CD4-positive, alpha-beta T cell (primary cell): Measurements from ENCODE around the gene CFDP1. TPM values are rescaled to one million over a fixed set of nuclear protein-coding genes. Genes with fewer than 3 reads are reported as not detected.
A peak's percentile ranks its signal among the peaks of the same experiment; 100 is the strongest.

Experiments
- ATAC-seq: fragments of 200-7000 bp; cut with Tn5 transposase; one replicate; pipeline ENCODE4 v1.10.0; 2022; ENCODE audit warnings: mild to moderate bottlenecking; ENCODE audit not compliant: poor library complexity
- CTCF ChIA-PET: fragments of 350-600 bp; sonication (Branson Sonifier 250); formaldehyde crosslinking; loops from one replicate; lab custom pipeline; 2021; ENCODE audit warnings: antibody characterized with exemption, inconsistent platforms; lab: Charles Lee
- POLR2A ChIA-PET: fragments of 350-600 bp; sonication (Branson Sonifier 250); formaldehyde crosslinking; loops from one replicate; lab custom pipeline; 2021; ENCODE audit warnings: antibody characterized with exemption, inconsistent platforms; lab: Charles Lee
- DNase-seq, 14 experiments: peaks; one replicate each; pipeline ENCODE4 v3.0.0-alpha.2; 2013 to 2020; ENCODE audit warnings: mixed read lengths in 2 of 14
- H3K27ac ChIP-seq, 2 donors: one replicate each; pipeline versions ENCODE4 v1.5.1 to v1.7.0; 2013; ENCODE audit warnings: low read length in 2 of 2, low read depth in 1 of 2, mild to moderate bottlenecking in 1 of 2
- H3K27me3 ChIP-seq, 2 experiments: 1 replicate in 1 of 2; 2 replicates in 1 of 2; pipeline versions ENCODE4 v1.6.1 to v1.7.0; 2013; ENCODE audit warnings: low read length in 2 of 2, control low read depth in 1 of 2, mild to moderate bottlenecking in 1 of 2, moderate library complexity in 1 of 2; ENCODE audit not compliant: insufficient read depth in 2 of 2, control insufficient read depth in 1 of 2
- H3K36me3 ChIP-seq: one replicate; pipeline ENCODE4 v1.6.1; 2013; ENCODE audit warnings: low read length, control low read depth; ENCODE audit not compliant: insufficient read depth
- H3K4me1 ChIP-seq: one replicate; pipeline ENCODE4 v1.6.1; 2013; ENCODE audit warnings: low read length, control low read depth; ENCODE audit not compliant: insufficient read depth
- H3K4me3 ChIP-seq: one replicate; pipeline ENCODE4 v1.5.1; 2013; ENCODE audit warnings: mild to moderate bottlenecking, low read length, moderate library complexity
- H3K9me3 ChIP-seq, 2 experiments: 1 replicate in 1 of 2; 2 replicates in 1 of 2; pipeline versions ENCODE4 v1.6.1 to v1.7.0; 2013; ENCODE audit warnings: low read length in 2 of 2, mild to moderate bottlenecking in 2 of 2, control low read depth in 1 of 2, moderate library complexity in 1 of 2; ENCODE audit not compliant: control insufficient read depth in 1 of 2, insufficient read depth in 1 of 2
- H3K27ac Mint-ChIP-seq: one replicate; pipeline ENCODE4 v1.8.0; 2020; ENCODE audit warnings: mixed read lengths
- H3K27me3 Mint-ChIP-seq: one replicate; pipeline ENCODE4 v1.8.0; 2021; ENCODE audit warnings: mixed read lengths
- H3K36me3 Mint-ChIP-seq: one replicate; pipeline ENCODE4 v1.8.0; 2021; ENCODE audit warnings: low read depth, mixed read lengths
- H3K4me1 Mint-ChIP-seq: one replicate; pipeline ENCODE4 v1.8.0; 2021; ENCODE audit warnings: low read depth, mixed read lengths
- H3K4me3 Mint-ChIP-seq: one replicate; pipeline ENCODE4 v1.8.0; 2020; ENCODE audit warnings: mild to moderate bottlenecking, mixed read lengths
- H3K9me3 Mint-ChIP-seq: one replicate; pipeline ENCODE4 v1.8.0; 2020; ENCODE audit warnings: mixed read lengths
- intact Hi-C, 2 experiments: fragments of 100-400 bp; cut with DNase I in 1 of 2; cut with micrococcal nuclease in 1 of 2; formaldehyde crosslinking; loops; one replicate each; pipeline versions ENCODE4 v1.15.1 to v1.9.0; 2023 to 2025; cut with DNase I, micrococcal nuclease
- total RNA-seq, 174 experiments: library from RNA in 2 of 174; stranded (reverse) in 2 of 174; gene quantifications; one replicate each; pipeline ENCODE4 v1.2.3 and lab custom pipeline; 2021 to 2026
- TF ChIP-seq, protein P1 (sequence below): fragments of 200-600 bp; IDR thresholded peaks from one replicate; pipeline ENCODE4 v1.8.0; 2022; ENCODE audit warnings: antibody characterized with exemption, mild to moderate bottlenecking

CFDP1 gene
- total RNA-seq, 2 experiments from 2014 or later, result 23.0 to 25.5 TPM

DNA sequence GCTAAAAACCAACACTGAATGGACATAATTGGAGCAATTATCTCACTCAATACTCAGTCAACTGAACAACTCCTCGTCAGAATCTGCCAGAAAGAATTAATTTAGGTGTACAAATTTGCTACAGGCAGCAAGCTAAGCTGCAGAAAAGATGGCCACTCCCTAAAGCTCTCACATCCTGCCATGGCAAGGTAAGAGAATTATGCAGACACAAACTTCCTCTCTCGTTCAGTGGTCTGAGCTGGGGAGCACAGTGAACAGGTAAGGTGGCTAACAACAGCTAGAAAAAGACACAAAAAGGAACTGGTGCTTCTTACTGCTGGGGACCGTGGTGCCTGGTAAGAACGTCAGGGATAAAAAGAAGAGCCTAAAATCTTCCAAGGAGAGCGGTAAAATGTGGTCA is 107.0 kb downstream of the CFDP1 start:
- POLR2A ChIA-PET, result interaction anchor here (1.1 to 1.6 kb wide), 3 partner anchors 14 to 54 kb away, joined by 4 to 11 read pairs (median 4); no protein-coding TSS in a partner anchor
- intact Hi-C loops, result loop anchor here in 1 of 2 experiments (10.0 kb wide), 1 partner anchor 58 kb away; no protein-coding TSS in a partner anchor
- Histone ChIP-seq H3K27ac (no peak overlapping the region), H3K4me3 (no peak overlapping the region), H3K4me1 (peaks cover 7% of the 10 kb centered on the region), H3K9me3 (no peaks in the 10 kb centered on the region), H3K36me3 (no peaks in the 10 kb centered on the region), H3K27me3 (no peaks in the 10 kb centered on the region)
- Mint-ChIP-seq H3K27ac (peak overlapping the region; percentile 69), H3K36me3 (peaks cover 6% of the 10 kb centered on the region), H3K4me1 (peaks cover 39% of the 10 kb centered on the region), H3K27me3 (no peaks in the 10 kb centered on the region), H3K4me3 (no peak overlapping the region), H3K9me3 (no peaks in the 10 kb centered on the region)
- CTCF ChIA-PET, result no interaction called here
- peak; percentile 64 for ATAC-seq
- DNase-seq, result peak in 5 of 14 experiments; percentile 4 to 31 (median 13)
- TF ChIP-seq, protein P1, sequence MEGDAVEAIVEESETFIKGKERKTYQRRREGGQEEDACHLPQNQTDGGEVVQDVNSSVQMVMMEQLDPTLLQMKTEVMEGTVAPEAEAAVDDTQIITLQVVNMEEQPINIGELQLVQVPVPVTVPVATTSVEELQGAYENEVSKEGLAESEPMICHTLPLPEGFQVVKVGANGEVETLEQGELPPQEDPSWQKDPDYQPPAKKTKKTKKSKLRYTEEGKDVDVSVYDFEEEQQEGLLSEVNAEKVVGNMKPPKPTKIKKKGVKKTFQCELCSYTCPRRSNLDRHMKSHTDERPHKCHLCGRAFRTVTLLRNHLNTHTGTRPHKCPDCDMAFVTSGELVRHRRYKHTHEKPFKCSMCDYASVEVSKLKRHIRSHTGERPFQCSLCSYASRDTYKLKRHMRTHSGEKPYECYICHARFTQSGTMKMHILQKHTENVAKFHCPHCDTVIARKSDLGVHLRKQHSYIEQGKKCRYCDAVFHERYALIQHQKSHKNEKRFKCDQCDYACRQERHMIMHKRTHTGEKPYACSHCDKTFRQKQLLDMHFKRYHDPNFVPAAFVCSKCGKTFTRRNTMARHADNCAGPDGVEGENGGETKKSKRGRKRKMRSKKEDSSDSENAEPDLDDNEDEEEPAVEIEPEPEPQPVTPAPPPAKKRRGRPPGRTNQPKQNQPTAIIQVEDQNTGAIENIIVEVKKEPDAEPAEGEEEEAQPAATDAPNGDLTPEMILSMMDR, result no peak

DNA sequence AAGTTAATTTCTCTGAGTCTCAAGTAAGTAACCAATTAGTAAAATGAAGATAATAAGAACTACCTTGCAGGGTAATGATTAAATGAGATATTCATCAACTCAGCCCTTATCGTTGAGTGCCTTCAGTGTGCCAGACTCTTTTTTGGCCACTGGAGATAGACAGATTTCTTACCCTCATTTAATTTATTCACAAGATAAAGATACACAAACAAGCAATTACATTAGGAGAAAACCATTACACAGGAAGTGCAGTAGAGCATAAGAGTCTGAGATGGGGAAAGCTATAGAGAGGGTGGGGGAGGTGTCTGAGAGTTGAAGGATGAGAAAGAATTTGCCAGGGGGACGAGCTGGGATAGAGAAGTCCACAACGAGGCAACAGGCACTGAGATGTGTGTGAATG is 109.4 kb downstream of the CFDP1 start:
- CTCF ChIA-PET, result no interaction called here
- Mint-ChIP-seq H3K36me3 (peaks cover 11% of the 10 kb centered on the region), H3K4me3 (no peak overlapping the region), H3K27me3 (no peaks in the 10 kb centered on the region), H3K27ac (no peak overlapping the region), H3K4me1 (peaks cover 53% of the 10 kb centered on the region), H3K9me3 (no peaks in the 10 kb centered on the region)
- no peaks in the 10 kb centered on the region for H3K36me3 ChIP-seq
- POLR2A ChIA-PET, result no interaction called here
- H3K4me3 ChIP-seq, result no peak overlapping the region
- no peak overlapping the region for H3K27ac ChIP-seq
- ATAC-seq (no peak), DNase-seq (no peak)
- no peaks in the 10 kb centered on the region for H3K27me3 ChIP-seq
- no peaks in the 10 kb centered on the region for H3K9me3 ChIP-seq
- peaks cover 27% of the 10 kb centered on the region for H3K4me1 ChIP-seq
- intact Hi-C loops, result loop anchor here in 1 of 2 experiments (10.0 kb wide), 1 partner anchor 61 kb away; no protein-coding TSS in a partner anchor
- TF ChIP-seq, protein P1, result no peak

DNA sequence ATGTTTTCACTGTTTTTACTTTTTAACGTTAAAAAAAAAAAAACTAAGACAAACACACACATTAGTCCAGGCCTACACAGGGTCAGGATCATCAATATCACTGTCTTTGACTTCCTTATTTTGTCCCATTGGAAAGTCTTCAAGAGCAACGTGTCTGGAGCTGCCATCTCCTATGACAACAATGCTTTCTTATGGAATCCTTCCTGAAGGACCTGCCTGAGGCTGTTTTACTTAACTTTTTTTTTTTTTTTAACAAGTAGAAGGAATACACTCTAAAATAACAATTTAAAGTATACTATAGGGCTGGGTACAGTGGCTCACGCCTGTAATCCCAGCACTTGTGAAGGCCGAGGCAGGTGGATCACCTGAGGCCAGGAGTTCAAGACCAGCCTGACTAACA is 110.1 kb downstream of the CFDP1 start:
- Mint-ChIP-seq H3K36me3 (peaks cover 11% of the 10 kb centered on the region), H3K4me3 (no peak overlapping the region), H3K27me3 (no peaks in the 10 kb centered on the region), H3K9me3 (no peaks in the 10 kb centered on the region), H3K27ac (no peak overlapping the region), H3K4me1 (peaks cover 53% of the 10 kb centered on the region)
- peaks cover 28% of the 10 kb centered on the region for H3K4me1 ChIP-seq
- no peak for ATAC-seq
- intact Hi-C loops, result loop anchor here in 1 of 2 experiments (10.0 kb wide), 1 partner anchor 62 kb away; no protein-coding TSS in a partner anchor
- no peak overlapping the region for H3K27ac ChIP-seq
- H3K4me3 ChIP-seq, result no peak overlapping the region
- H3K36me3 ChIP-seq, result no peaks in the 10 kb centered on the region
- H3K27me3 ChIP-seq, result no peaks in the 10 kb centered on the region
- no peak for DNase-seq
- ChIA-PET CTCF (interaction anchor here (0.7 kb wide), 1 partner anchor 48 kb away, joined by 3 read pairs; no protein-coding TSS in a partner anchor), POLR2A (no interaction called here)
- H3K9me3 ChIP-seq, result no peaks in the 10 kb centered on the region
- TF ChIP-seq, protein P1, result no peak
